ENCODE results near the gene CLTC.
A peak's percentile ranks its signal among the peaks of the same experiment; 100 is the strongest.

Gene CLTC

DNA sequence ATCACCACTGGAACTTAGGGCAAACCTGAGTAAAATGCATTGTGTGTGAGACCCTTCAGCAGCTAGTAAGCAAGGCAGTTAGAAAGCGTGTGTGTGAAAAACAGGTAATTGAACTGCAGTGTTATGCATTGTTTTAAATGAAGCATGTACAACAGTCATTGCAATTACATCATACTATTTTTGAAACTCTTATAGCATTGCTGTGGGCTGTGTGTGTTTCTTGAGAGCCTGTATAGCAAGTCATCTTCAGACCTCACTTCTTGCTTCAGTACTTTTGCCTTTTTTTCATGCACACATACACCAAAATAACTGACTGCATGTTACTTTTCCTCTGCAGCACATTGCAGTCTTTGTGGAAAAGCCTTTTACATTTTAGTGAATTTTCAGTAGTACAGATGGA lies 68.3 kb downstream of the CLTC start:
- no peak for DNase-seq

DNA sequence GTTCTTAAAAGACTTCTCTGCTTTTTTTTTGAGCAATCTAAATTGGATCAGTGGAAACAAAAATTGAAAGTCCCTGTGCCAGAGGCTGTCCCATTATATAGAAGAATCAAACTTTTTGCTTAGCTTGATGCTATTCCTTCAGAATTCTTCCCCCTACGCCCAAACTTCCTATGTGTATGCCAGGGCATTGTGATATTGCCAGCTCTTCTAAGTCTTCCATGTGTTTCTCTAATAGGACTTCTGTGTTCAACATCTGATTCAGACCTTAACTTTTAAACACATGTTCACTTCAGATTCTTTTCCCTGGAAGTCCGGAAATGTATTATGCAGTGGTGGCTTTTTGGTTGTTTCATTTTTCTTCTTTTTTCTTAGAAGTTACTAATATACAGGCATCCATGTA lies 68.8 kb downstream of the CLTC start:
- DNase-seq, result no peak

DNA sequence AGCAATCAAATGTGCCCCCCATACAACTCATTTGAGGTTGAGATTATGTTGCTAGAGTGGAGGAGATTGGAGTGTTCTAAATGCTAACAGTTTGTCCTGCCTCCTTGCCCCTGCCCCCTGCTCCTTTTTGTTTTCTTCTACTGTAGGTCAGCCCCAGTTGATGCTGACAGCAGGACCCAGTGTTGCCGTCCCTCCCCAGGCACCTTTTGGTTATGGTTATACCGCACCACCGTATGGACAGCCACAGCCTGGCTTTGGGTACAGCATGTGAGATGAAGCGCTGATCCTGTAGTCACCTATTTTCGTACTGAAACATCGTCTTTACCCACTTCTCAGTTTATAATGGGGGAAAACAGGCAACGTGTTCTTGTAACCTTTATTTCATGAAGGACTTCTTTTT lies 73.9 kb downstream of the CLTC start:
- no peak for DNase-seq

- DNase-seq, result no peak
These were observed 74.6 kb downstream of the CLTC start for GRCh38 chr17:59694344-59694743.

- no peak for DNase-seq
These were observed 76.4 kb downstream of the CLTC start for GRCh38 chr17:59695945-59696681.

GRCh38 chr17:59696682-59697277 lies 77.1 kb downstream of the CLTC start:
- DNase-seq, result no peak

DNA sequence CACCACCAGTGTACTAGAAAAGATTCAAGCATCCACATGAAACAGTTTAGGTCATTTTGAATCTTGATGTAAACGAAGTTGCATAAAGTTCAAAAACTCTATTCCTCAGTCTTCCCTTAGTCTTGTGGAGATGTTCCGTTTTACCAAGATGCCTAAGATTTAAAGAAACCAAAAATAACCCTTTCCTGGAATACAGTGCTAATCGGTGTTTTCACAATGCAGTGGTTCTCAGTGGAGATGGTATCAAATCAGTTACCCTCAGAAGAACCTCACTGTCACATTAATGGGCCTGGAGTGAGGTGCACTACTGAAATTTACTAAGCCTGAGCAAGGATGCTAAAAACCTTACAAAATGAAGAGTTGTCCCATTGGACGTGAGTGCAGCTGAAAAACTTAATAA lies 78.4 kb downstream of the CLTC start:
- DNase-seq, result no peak

DNA sequence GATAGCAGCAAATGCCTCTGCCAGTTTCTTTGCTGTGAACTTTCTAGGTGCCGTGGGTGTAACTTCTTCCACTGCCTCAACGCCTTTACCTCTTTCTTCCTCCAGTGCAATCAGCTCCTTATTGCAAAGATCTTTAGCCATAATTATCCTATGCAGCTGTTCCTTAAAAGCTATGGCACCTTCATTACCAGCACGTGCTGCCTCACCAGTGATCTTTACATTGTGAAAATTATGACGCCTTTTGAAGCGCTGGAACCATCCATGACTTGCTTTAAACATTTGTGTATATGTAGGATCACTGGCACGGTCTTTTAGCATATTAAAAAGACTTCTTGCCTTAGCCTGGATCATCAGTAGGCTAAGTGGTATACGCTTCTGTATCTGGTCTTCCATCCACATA lies 79.5 kb downstream of the CLTC start:
- DNase-seq, result no peak

GRCh38 chr17:59699786-59700185 lies 80.1 kb downstream of the CLTC start:
- DNase-seq, result no peak

DNA sequence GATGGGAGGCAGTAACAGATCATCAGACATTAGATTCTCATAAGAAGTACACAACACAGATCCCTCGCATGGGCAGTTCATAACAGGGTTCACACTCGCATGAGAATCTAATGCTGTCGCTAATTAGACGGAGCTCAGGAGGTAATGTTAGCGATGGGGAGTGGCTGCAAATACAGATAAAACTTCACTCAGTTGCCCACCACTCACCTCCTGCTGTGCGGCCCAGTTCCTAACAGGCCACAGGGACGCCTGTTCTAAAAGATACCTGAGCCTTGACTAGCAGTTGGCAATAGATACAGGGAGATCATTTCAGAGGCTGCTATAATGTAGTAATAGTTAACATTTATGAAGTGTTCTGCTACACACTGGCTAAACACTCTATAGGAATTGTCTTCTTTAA lies 82.6 kb downstream of the CLTC start:
- no peak for DNase-seq

- peak; percentile 86 for DNase-seq
These were observed 87.7 kb downstream of the CLTC start, which contains the start of the genes PTRH2 and VMP1 for GRCh38 chr17:59707149-59707970. Gene PTRH2, minus strand, starts transcription at chr17:59707430. Its CDS starts 9,452 bp downstream, at chr17:59697978. Gene VMP1, plus strand, starts transcription at chr17:59707654. Its CDS starts 23,793 bp downstream, at chr17:59731447.

DNA sequence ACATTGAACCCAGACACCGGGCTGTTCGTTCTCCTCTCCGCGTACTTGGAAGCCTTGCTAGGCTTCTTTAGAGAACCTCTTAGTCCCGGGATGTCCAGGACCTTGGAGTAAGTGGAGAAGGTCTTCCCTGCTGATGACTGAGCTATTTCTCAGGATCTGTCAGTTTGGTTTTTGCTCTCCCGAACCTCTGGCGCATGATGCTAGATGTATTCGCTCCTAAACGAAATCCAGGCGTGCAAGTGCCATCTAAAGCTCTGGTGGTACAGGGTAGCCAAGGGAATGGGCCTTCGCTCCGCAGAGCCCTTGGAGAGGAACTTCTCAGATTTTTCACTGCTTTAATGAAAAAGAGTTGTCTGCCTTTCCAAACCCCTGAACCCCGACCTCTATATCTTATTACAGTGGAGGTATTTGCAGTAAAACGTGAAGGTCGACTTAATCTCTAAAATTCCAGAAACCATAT lies 88.3 kb downstream of the CLTC start:
- DNase-seq, result no peak

DNA sequence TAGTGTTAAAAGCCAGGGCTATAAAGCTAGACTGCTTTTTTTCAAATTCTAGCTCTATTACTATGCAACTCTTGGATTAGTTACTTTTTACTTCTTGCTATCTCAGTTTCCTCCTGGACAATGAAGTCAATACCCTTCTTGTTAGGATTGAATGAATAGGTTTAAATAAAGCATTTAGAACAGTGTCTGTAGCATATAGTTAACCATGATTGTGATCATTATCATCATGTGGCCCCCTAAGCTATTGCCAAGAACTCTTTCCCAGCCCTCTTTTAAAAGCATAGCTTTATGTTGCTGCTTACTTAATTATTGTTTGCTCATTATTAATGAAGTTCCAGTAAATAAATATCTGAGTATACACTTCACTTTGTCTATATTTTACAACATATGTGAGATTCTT lies 92.2 kb downstream of the CLTC start:
- DNase-seq, result no peak

DNA sequence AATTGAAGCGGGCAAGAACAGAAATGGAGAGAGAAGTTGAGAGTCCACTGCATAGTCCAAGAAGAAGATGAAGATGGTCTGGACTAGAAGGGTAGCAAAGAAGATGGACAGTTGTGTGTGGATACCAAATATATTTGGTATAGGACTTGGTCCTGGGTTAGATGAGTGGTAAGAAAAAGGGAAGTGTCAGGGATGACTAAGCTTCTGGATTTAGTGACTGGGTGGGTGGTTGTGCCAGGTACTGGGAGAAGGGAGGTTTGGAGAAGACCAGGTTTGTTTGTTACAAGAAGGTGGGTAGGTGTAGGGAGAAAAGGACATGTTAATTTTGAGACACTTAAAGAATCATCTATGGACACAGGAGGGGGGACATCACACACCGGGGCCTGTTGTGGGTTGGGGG lies 93.2 kb downstream of the CLTC start:
- no peak for DNase-seq

DNA sequence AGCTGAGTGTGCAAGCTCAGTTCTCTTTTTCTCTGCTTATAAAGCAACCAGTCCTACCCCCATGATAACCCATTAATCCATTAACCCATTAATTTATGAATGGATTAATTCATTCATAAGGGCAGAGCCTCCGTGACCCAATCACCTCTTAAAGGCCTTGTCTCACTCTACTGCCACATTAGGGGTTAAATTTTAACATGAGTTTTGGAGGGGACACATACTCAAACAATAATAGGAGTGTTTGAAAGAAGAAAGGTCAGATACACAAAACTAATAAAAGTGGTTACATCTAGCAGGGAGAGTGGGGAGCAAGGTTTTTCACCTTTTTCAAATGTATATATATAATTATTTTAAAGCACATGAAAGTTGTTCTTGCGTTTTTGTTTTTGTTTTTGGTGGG lies 94.6 kb downstream of the CLTC start:
- no peak for DNase-seq

DNA sequence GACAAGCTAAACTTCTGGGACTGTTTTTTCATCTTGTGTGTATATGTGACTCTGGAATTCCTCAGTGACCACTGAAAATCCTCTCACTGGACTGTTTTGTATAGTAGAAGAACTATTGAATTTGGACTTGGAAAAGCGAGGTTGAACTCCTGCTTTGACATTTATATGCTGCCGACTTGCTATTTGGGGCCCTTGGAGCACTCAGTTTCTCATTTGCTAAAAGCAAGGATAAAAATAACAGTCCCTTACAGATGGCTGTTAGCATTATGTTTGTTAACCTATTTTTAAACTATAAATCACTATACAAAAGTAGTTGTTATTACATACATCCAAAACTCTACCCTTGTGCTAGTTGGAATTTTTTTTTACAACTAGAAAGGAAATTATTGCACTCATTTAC lies 96.7 kb downstream of the CLTC start:
- no peak for DNase-seq

DNA sequence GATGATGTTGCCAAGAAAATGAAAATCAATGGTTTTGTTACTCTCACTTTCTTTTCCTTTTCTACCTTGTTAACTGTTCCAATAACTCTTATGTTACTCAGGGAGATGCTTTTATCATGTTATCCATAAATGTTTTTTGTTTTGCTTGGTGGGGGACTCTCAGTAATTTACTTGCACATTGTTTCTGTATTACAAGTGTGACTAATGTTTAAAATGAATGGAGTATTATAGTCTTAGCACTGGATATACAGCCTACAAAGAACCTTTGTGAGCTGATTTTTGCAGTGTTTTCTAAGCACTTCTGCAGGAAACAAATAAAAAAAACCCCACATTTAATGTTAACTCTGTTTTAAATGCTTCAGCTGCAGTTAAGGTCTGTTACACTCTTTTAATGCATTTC lies 99.8 kb downstream of the CLTC start:
- DNase-seq, result no peak

- DNase-seq, result no peak
These were observed 102.9 kb downstream of the CLTC start for GRCh38 chr17:59722623-59723022.

- DNase-seq, result no peak
These were observed 103.3 kb downstream of the CLTC start for GRCh38 chr17:59723041-59723440.

- no peak for DNase-seq
These were observed 103.9 kb downstream of the CLTC start for GRCh38 chr17:59723607-59724006.

- no peak for DNase-seq
These were observed 106.0 kb downstream of the CLTC start for GRCh38 chr17:59725691-59726090.

DNA sequence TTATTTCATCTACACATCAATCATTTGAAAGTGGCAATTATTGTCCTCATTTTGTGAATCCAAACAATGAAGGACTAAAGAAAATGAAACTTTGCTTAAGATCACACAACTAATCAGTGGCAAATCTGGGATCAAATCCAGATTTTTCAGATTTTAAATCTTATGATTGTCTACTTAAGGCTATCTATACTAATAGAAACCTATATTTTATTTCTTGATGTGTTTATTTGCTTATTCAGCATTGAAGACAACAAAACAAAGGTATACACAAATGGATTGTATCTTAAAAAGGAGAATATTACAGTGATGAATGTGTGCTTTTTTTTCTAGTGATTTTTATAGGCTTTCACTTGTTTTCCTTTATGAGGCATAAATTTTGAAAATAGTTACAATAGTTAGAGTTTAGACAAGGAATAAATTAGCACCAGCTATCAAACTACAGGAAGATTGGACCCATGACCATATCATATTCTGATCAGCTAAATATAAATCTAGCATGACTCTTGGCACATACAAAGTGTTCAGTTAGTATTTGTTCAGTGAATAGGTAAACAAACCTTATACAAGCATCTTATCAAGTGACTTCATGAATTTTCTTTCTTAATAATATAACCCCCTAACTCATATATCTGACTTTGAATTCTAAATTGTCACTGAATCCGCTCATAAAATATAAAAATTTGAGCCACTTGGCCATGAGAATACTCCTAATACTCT lies 108.3 kb downstream of the CLTC start:
- DNase-seq, result no peak

DNA sequence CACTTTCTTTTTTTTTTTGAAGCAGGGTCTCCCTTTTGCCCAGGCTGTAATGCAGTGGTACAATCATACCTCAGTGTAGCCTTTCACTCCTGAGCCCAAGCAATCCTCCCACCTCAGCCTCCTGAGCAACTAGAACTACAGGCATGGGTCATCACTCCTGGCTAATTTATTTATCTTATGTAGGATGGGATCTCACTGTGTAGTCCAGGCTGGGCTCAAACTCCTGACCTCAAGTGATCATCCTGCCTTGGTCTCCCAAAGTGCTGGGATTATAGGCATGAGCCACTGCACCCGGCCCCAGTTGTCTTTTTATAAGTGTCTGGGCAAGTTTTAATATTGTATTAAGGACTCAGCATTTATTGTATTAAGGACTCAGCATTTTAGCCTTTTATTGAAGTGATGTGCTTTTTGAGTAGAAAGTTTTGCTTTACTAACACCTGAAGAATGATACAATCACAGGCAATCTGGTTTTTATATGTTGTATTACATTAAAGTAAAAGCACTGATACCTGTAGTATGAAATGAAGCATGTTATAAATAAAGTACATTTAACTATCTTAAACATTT lies 110.7 kb downstream of the CLTC start:
- no peak for DNase-seq
